ENCODE data around the gene FERMT3.

DNA sequence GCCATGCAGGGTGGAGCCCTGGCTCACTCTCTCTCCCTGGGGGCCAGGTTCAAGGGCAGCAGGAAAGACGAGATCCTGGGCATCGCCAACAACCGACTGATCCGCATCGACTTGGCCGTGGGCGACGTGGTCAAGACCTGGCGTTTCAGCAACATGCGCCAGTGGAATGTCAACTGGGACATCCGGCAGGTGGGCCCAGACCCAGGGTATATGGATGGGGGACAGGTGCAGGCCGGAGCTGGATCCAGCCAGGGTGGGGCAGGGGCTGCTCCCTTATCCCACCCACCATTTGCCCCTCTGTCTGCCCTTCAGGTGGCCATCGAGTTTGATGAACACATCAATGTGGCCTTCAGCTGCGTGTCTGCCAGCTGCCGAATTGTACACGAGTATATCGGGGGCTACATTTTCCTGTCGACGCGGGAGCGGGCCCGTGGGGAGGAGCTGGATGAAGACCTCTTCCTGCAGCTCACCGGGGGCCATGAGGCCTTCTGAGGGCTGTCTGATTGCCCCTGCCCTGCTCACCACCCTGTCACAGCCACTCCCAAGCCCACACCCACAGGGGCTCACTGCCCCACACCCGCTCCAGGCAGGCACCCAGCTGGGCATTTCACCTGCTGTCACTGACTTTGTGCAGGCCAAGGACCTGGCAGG is 16.6 kb downstream of the FERMT3 start:
- TF ChIP-seq POLR2A (IDR thresholded peaks at IDR 0.05), result no peak
- TF ChIP-seq, protein P1, sequence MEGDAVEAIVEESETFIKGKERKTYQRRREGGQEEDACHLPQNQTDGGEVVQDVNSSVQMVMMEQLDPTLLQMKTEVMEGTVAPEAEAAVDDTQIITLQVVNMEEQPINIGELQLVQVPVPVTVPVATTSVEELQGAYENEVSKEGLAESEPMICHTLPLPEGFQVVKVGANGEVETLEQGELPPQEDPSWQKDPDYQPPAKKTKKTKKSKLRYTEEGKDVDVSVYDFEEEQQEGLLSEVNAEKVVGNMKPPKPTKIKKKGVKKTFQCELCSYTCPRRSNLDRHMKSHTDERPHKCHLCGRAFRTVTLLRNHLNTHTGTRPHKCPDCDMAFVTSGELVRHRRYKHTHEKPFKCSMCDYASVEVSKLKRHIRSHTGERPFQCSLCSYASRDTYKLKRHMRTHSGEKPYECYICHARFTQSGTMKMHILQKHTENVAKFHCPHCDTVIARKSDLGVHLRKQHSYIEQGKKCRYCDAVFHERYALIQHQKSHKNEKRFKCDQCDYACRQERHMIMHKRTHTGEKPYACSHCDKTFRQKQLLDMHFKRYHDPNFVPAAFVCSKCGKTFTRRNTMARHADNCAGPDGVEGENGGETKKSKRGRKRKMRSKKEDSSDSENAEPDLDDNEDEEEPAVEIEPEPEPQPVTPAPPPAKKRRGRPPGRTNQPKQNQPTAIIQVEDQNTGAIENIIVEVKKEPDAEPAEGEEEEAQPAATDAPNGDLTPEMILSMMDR (IDR thresholded peaks at IDR 0.05), result no peak

Measured in sigmoid colon (tissue), 3 donors.